Osteoblast (primary cell): ENCODE results near the gene CCDC106. TPM values are rescaled to one million over a fixed set of nuclear protein-coding genes. Genes with fewer than 3 reads are reported as not detected.

ENCODE experiments used
- DNase-seq: peaks from one replicate; pipeline ENCODE4 v3.0.0; 2011; ENCODE audit warnings: low spot score, mixed read lengths; ENCODE audit not compliant: insufficient read length; ENCODE audit errors: missing footprints
- H2AFZ ChIP-seq: 2 replicates; pipeline ENCODE4 v1.6.0; 2011; ENCODE audit warnings: mild to moderate bottlenecking, low read length
- H3K27ac ChIP-seq: 2 replicates; pipeline ENCODE4 v1.5.1; 2011; ENCODE audit warnings: mild to moderate bottlenecking, low read depth, low read length, moderate library complexity
- H3K27me3 ChIP-seq: 2 replicates; pipeline ENCODE4 v1.6.0; 2012; ENCODE audit warnings: mild to moderate bottlenecking, control low read depth, inconsistent platforms, low read length, moderate library complexity; ENCODE audit not compliant: insufficient read depth
- H3K36me3 ChIP-seq: 2 replicates; pipeline ENCODE4 v1.5.1; 2011; ENCODE audit warnings: mild to moderate bottlenecking, low read length, control low read depth, moderate library complexity; ENCODE audit not compliant: insufficient read depth
- H3K4me1 ChIP-seq: 2 replicates; pipeline ENCODE4 v1.5.1; 2011; ENCODE audit warnings: mild to moderate bottlenecking, low read length, control low read depth, moderate library complexity; ENCODE audit not compliant: insufficient read depth
- H3K4me2 ChIP-seq: 2 replicates; pipeline ENCODE4 v1.6.0; 2011; ENCODE audit warnings: mild to moderate bottlenecking, low read length; ENCODE audit not compliant: insufficient read depth
- H3K4me3 ChIP-seq: fragments of 200-600 bp; sonication (generic); 3 replicates; pipeline ENCODE4 v1.5.1; 2012; ENCODE audit warnings: mild to moderate bottlenecking, low read length, inconsistent platforms; ENCODE audit not compliant: insufficient read depth
- H3K79me2 ChIP-seq: 2 replicates; pipeline ENCODE4 v1.6.0; 2012; ENCODE audit warnings: mild to moderate bottlenecking, low read length, control low read depth, inconsistent platforms; ENCODE audit not compliant: insufficient read depth
- H3K9me3 ChIP-seq: 2 replicates; pipeline ENCODE4 v1.5.1; 2011; ENCODE audit warnings: low read depth, low read length, control low read depth
- H4K20me1 ChIP-seq: 2 replicates; pipeline ENCODE4 v1.6.0; 2012; ENCODE audit warnings: mild to moderate bottlenecking, low read length, control low read depth; ENCODE audit not compliant: insufficient read depth
- total RNA-seq: library from RNA; depleted of rRNA; stranded (reverse); fragments of >200 nt; gene quantifications from 2 replicates; pipeline ENCODE4 v1.2.3, GENCODE V29; 2012
- TF ChIP-seq, protein P1 (sequence below): IDR thresholded peaks from 2 replicates; pipeline ENCODE4 v1.5.1; 2011; ENCODE audit warnings: mild to moderate bottlenecking, low read depth, low read length, moderate library complexity; ENCODE audit errors: extremely low read depth

The CCDC106 gene
- total RNA-seq, 1 donor = 10.5 TPM

DNA sequence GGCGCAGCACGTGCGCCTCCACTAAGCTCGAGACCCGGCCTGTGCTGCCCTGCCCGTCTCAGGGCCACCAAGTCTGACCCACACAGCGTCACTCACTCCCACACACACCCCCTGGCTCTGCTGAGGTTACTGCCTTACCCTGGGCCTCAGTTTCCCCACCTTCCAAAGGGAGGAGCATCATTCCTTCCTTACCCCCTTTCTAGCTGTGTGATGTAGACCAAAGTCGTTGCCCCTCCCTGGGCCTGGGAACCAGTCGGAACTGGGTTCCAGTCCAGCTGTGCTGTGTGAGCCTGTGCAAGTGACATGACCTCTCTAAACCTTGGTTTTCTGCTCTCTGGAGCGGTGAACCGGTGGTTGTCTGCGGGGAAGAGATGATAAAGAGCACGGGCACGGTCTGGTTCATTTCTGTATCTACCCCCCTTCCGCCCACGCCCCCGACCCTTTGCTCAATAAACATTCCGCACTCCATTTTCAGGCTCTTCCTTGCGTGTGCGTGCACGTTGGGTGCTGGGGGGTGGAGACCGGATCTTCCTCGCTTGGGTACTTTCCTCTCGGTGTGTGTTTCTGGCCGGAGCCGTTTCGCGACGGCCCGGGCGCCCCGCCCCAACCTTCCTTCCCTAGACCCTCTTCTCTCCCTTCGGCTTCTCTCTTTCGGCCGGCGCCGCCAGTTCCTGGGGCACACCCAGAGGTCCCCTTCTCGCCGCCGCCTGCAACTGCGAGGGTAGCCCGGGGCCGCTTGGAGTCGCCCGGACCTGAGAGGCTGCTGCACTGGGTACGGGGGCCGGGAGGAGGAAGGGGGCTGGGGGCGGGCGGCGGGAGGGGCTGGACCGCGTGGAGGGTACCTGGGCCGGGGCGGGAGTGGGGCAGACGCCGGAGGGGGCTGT, 4.8 kb upstream of the CCDC106 start, which contains the start of gene ZNF581:
TSS of gene ZNF581 (plus strand) at position 647 of the 884 bp plus-strand sequence. CDS start 923 bp downstream, outside the sequence.
- DNase-seq = peak; percentile 99
- Histone ChIP-seq H2AFZ (peak within 1 kb of the TSS; percentile 59), H3K27ac (peak within 1 kb of the TSS; percentile 72), H3K4me1 (peaks cover 32% of the 10 kb centered on the region), H3K27me3 (no peaks in the 10 kb centered on the region), H3K4me3 (peak within 1 kb of the TSS; percentile 85), H3K4me2 (peak within 1 kb of the TSS; percentile 98), H4K20me1 (no peaks in the 10 kb centered on the region), H3K79me2 (peaks cover 42% of the 10 kb centered on the region), H3K9me3 (no peaks in the 10 kb centered on the region), H3K36me3 (peaks cover 15% of the 10 kb centered on the region)
- TF ChIP-seq, protein P1, sequence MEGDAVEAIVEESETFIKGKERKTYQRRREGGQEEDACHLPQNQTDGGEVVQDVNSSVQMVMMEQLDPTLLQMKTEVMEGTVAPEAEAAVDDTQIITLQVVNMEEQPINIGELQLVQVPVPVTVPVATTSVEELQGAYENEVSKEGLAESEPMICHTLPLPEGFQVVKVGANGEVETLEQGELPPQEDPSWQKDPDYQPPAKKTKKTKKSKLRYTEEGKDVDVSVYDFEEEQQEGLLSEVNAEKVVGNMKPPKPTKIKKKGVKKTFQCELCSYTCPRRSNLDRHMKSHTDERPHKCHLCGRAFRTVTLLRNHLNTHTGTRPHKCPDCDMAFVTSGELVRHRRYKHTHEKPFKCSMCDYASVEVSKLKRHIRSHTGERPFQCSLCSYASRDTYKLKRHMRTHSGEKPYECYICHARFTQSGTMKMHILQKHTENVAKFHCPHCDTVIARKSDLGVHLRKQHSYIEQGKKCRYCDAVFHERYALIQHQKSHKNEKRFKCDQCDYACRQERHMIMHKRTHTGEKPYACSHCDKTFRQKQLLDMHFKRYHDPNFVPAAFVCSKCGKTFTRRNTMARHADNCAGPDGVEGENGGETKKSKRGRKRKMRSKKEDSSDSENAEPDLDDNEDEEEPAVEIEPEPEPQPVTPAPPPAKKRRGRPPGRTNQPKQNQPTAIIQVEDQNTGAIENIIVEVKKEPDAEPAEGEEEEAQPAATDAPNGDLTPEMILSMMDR = no peak

DNA sequence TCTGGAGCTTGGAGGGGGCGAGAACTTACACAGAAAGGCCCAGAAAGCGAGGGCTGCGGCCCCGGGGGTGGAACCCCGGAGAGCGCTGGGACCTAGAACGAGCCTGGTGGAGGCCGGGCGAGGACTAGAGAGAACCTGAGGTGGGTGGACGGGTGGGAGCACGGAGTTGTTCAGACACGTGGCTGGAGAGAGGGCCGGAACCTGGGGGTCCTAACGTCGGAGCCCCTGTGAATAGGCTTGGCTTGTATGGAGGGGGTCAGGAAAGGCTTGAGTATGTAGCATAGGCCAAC, 4.2 kb upstream of the CCDC106 start:
- Histone ChIP-seq H3K9me3 (no peaks in the 10 kb centered on the region), H3K27ac (peak overlapping the region; percentile 72), H4K20me1 (no peaks in the 10 kb centered on the region), H3K4me1 (peaks cover 36% of the 10 kb centered on the region), H3K4me3 (peak overlapping the region; percentile 85), H3K79me2 (peaks cover 38% of the 10 kb centered on the region), H3K4me2 (peak overlapping the region; percentile 98), H2AFZ (no peak overlapping the region), H3K36me3 (peaks cover 15% of the 10 kb centered on the region), H3K27me3 (no peaks in the 10 kb centered on the region)
- DNase-seq = peak; percentile 93
- TF ChIP-seq, protein P1 = no peak

DNA sequence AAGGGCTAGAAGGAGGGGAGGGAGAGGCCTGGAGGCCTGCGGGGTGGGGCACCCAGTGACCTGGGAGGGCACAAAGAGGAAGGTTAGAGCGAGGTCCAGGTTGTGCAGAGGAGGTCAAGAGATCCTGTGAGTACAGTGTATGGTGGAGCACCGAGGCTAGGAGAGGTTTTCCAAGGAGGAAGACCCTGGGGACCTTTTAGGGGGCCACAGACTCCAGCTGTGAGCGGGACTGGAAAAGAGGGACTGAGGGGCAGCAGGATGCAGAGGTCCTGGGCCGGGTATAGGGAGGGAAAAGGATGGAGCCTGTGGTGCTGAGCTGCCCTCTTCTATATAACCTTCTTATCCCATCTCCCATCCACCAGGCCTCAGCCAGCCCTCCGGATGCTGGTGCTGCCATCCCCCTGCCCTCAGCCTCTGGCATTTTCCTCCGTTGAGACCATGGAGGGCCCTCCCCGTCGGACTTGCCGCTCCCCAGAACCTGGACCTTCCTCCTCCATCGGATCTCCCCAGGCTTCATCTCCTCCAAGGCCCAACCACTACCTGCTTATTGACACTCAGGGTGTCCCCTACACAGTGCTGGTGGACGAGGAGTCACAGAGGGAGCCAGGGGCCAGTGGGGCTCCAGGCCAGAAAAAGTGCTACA, 3.7 kb upstream of the CCDC106 start:
- H3K9me3 ChIP-seq = no peaks in the 10 kb centered on the region
- peak overlapping the region; percentile 85 for H3K4me3 ChIP-seq
- peak overlapping the region; percentile 72 for H3K27ac ChIP-seq
- no peaks in the 10 kb centered on the region for H3K27me3 ChIP-seq
- H3K79me2 ChIP-seq = peaks cover 34% of the 10 kb centered on the region
- H4K20me1 ChIP-seq = no peaks in the 10 kb centered on the region
- TF ChIP-seq, protein P1 = no peak
- peak; percentile 89 for DNase-seq
- peaks cover 15% of the 10 kb centered on the region for H3K36me3 ChIP-seq
- H3K4me1 ChIP-seq = peaks cover 36% of the 10 kb centered on the region
- peak overlapping the region; percentile 98 for H3K4me2 ChIP-seq
- H2AFZ ChIP-seq = no peak overlapping the region
